Kidney epithelial cell (primary cell): Measurements from ENCODE around the gene ITPA. TPM values are rescaled to one million over a fixed set of nuclear protein-coding genes. Genes with fewer than 3 reads are reported as not detected.
A peak's percentile ranks its signal among the peaks of the same experiment; 100 is the strongest.
"Not testable (repeated sequence)": the region's sequence is repeated elsewhere in the genome, so short reads cannot be mapped to it uniquely, and the experiment has no call there.

Experiments used
- DNase-seq: peaks from one replicate; pipeline ENCODE4 v3.0.0-alpha.2; 2010; ENCODE audit warnings: low read depth
- H3K27me3 ChIP-seq: 2 replicates; pipeline ENCODE4 v1.6.0; 2011; ENCODE audit warnings: low read length; ENCODE audit not compliant: control insufficient read depth, insufficient read depth
- H3K36me3 ChIP-seq: 2 replicates; pipeline ENCODE4 v1.5.1; 2011; ENCODE audit warnings: low read length; ENCODE audit not compliant: control insufficient read depth, insufficient read depth
- H3K4me3 ChIP-seq: 2 replicates; pipeline ENCODE4 v1.5.1; 2011; ENCODE audit warnings: low read depth, mild to moderate bottlenecking, control low read depth, low read length
- CTCF ChIP-seq: IDR thresholded peaks from 2 replicates; pipeline ENCODE4 v1.5.1; 2011; ENCODE audit warnings: mild to moderate bottlenecking, moderate library complexity, low read length, control low read depth, inconsistent platforms; ENCODE audit not compliant: insufficient read depth, poor library complexity, severe bottlenecking
- total RNA-seq: library from RNA; depleted of rRNA; stranded (reverse); fragments of >200 nt; gene quantifications from 2 replicates; pipeline ENCODE4 v1.2.3, GENCODE V29; 2015

ITPA gene
- total RNA-seq, 1 donor from 2014 or later, result 71.2 TPM

GRCh38 chr20:3204124-3204794, 5.0 kb upstream of the ITPA start, which contains the start of gene DDRGK1:
Gene DDRGK1 (minus strand): TSS chr20:3204682. CDS start chr20:3204627, 55 bp downstream.
- H3K27me3 ChIP-seq, result no peaks in the 10 kb centered on the region
- peak; percentile 19 for DNase-seq
- TF ChIP-seq CTCF, result no peak
- peak within 1 kb of the TSS; percentile 69 for H3K4me3 ChIP-seq
- peaks cover 2% of the 10 kb centered on the region for H3K36me3 ChIP-seq

GRCh38 chr20:3208786-3209256, 477 bp upstream of the ITPA start:
- TF ChIP-seq CTCF, result no peak
- H3K36me3 ChIP-seq, result peaks cover 2% of the 10 kb centered on the region
- H3K27me3 ChIP-seq, result no peaks in the 10 kb centered on the region
- DNase-seq, result no peak
- H3K4me3 ChIP-seq, result peak overlapping the region; percentile 90

- peaks cover 2% of the 10 kb centered on the region for H3K36me3 ChIP-seq
- no peaks in the 10 kb centered on the region for H3K27me3 ChIP-seq
- DNase-seq, result no peak
- H3K4me3 ChIP-seq, result peak overlapping the region; percentile 90
- TF ChIP-seq CTCF, result no peak
Observed at GRCh38 chr20:3209946-3210317, 634 bp downstream of the ITPA start.

- Histone ChIP-seq H3K4me3 (peak overlapping the region; percentile 90), H3K27me3 (no peaks in the 10 kb centered on the region), H3K36me3 (peaks cover 2% of the 10 kb centered on the region)
- TF ChIP-seq CTCF, result no peak
- DNase-seq, result no peak
Observed at GRCh38 chr20:3210346-3210745, 1.0 kb downstream of the ITPA start.

GRCh38 chr20:3213226-3213625, 3.9 kb downstream of the ITPA start:
- Histone ChIP-seq H3K36me3 (peaks cover 3% of the 10 kb centered on the region), H3K27me3 (no peaks in the 10 kb centered on the region), H3K4me3 (no peak overlapping the region)
- DNase-seq, result no peak
- TF ChIP-seq CTCF, result no peak

GRCh38 chr20:3215359-3215917, 6.1 kb downstream of the ITPA start:
- not testable (repeated sequence) for H3K4me3 ChIP-seq, H3K36me3 ChIP-seq, DNase-seq, H3K27me3 ChIP-seq
